ENCODE results near the gene SCRN1.
"Not testable (repeated sequence)": the region's sequence is repeated elsewhere in the genome, so short reads cannot be mapped to it uniquely, and the experiment has no call there.

The SCRN1 gene

GRCh38 chr7:29922921-29923700, 66.5 kb downstream of the SCRN1 start:
- no peak for DNase-seq

- DNase-seq, result peak; percentile 71
Observed at GRCh38 chr7:29921404-29922010, 68.1 kb downstream of the SCRN1 start.

GRCh38 chr7:29920491-29920890, 69.1 kb downstream of the SCRN1 start:
- DNase-seq, result no peak

GRCh38 chr7:29919790-29920189, 69.8 kb downstream of the SCRN1 start:
- DNase-seq, result no peak

DNA sequence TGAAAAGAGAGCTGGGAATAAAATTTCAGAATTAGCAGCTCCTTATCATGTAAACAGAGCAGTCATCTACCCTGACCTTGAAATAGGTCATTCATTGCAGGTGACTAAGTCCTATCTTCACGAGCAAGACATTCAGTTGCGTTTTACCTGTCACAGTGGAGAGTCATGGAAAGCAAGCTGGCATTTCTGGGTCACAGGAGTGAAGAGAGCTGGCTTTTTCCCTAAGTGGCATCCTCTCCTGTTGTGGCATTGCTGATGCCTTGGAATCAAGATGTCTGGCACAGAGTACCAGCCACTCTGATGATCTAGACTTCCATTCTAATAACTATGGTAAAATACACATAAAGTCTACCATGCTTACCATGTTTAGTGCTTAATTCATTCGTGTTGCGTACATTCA, 70.8 kb downstream of the SCRN1 start:
- DNase-seq, result no peak

- no peak for DNase-seq
Observed at GRCh38 chr7:29917641-29918040, 72.0 kb downstream of the SCRN1 start.

DNA sequence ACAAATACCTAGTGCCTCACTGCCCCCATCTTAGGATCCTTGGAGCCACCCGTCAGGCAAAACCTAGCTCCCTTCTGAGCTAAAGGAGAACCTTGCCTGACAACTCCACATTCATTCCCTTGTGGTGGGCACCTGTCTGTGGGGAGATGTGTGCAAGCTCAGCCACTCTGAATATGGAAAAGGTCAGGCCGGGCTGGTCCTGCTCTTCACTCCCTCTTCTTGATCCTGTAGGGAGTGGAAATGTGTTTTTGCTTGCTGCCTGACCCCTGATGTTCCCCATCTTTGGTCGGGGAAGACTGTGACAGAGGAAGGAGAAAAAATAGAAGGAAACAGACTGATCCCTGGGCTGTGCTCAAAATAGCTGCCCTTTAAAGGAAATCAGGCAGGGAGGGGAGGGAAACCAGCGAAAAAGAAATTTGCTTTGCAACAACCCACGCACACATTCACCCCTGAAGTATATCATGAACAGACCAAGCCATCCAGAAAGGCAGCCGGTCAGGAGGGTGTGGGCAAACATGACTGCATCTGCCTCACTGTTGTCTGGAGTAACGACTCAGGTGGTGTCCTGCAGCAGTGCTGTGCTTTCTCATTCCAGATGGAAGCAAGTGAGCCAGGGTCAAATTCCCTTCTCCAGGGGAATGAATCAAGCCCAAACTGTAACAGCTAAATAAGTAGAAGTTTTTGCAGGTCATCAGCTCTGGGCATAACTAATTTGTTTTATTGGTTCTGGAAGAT, 74.0 kb downstream of the SCRN1 start:
- DNase-seq, result no peak

- DNase-seq, result no peak
Observed at GRCh38 chr7:29914180-29914579, 75.4 kb downstream of the SCRN1 start.

- no peak for DNase-seq
Observed at GRCh38 chr7:29906200-29907022, 83.2 kb downstream of the SCRN1 start.

DNA sequence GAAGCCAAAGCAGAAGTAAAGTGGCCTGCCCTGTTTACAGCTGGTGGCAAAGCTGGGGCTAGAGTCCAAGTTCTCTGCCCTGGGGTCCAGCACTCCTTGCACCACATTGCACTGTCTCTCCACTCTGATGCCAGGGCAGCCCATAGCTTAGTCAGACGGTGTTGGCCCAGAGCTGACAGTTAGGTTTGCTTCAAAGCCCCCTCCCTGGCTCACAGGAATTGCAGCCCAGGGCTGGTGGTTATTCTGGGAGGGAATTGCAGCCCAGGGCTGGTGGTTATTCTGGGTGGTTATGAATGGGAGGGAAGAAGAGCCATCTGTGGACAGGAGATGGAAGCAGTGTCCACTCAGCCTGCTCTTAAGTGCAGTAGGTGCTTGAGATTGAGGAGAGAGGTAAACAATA, 88.9 kb downstream of the SCRN1 start:
- peak; percentile 2 for DNase-seq

DNA sequence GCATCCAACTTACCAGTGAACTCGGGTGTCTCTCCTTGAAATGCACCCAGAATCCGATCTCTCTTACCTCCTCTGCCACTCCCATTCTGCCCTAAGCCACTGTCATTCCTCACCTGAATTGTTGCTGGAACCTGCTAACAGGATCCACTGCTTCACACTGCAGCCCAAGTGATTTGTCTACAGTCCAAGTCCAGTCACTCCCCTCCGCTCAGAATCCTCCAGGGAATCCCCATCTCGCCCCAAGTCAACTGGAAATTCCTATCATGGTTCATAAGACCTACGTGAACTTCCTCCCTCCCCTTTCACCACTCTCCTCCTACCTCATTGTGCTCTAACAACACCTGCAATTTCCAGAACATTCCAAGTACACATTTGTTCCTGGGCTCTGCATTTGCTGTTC, 91.3 kb downstream of the SCRN1 start:
- DNase-seq, result no peak

DNA sequence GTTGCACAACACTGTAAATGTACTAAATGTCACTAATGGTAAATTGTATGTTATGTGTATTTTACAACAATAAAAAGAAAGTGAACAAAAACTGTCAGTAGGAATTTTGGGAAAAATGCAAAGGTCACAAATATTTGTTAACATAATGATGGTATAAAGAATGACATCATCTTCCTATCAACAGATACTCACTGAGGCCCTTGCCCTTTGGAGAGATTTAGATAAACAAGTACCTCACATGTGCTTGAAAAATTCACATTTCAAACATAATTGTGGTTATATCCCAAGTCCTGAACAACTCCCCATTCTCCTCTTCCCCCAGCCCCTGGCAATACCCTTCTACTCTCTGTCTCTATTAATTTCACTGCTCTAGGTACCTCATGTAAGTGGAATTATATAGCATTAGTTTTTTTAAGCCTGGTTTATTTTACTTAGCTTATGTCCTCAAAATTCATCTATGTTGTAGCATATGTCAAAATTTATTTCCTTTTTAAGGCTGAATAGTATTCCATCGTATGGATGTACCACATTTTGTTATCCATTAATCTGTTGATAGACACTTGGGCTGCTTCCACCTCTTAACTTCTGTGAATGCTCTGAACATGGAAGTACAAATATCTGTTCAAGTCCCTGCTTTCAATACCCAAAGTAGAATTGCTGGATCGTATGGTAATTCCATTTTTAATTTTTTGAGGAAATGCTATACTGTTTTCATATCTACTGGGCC, 92.8 kb downstream of the SCRN1 start:
- no peak for DNase-seq

DNA sequence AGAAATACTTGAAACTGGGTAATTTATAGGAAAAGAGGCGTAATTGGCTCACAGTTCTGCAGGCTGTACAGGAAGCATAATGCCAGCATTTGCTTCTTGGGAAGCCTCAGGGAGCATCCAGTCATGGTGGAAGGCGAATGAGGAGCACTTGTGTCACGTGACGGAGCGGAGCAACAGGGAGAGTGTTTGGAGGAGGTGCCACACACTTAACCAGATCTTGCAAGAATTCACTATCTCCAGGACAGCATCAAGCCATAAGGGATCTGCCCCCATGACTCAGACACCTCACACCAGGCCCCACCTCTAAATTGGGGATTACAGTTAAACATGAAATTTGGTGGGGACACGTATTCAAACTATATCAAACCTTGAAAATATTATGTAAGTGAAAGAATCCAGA, 94.0 kb downstream of the SCRN1 start:
- no peak for DNase-seq

- DNase-seq, result no peak
Observed at GRCh38 chr7:29894256-29894655, 95.3 kb downstream of the SCRN1 start.

- no peak for DNase-seq
Observed at GRCh38 chr7:29893351-29893965, 96.1 kb downstream of the SCRN1 start.

- DNase-seq, result no peak
Observed at GRCh38 chr7:29892231-29892630, 97.4 kb downstream of the SCRN1 start.

GRCh38 chr7:29891766-29892165, 97.8 kb downstream of the SCRN1 start:
- no peak for DNase-seq

GRCh38 chr7:29890786-29891185, 98.8 kb downstream of the SCRN1 start:
- not testable (repeated sequence) for DNase-seq

GRCh38 chr7:29890251-29890650, 99.3 kb downstream of the SCRN1 start:
- DNase-seq, result no peak

DNA sequence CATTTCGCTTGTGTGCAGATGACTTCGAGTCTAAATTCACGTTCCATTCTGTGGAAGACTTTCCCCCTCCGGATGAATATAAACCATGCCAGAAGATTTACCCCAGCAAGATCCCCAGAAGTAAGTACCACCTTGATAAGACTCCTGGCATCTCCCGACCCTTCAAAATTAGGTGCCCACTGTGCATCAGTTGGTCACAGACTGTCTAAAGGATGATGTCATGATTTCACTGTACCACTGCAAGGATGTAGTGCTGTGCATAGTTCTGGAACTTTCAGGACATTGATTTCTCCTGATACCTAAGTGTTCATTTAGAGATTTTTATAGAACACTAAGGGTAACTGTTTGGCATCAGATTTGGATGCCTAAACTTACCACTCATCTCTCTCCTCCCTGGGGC, 100.3 kb downstream of the SCRN1 start:
- DNase-seq, result no peak

GRCh38 chr7:29888006-29888405, 101.6 kb downstream of the SCRN1 start:
- no peak for DNase-seq

GRCh38 chr7:29886827-29887226, 102.8 kb downstream of the SCRN1 start:
- DNase-seq, result no peak
